Skeletal muscle tissue (tissue), 4 donors: ENCODE results near the gene CTNNA3. TPM values are rescaled to one million over a fixed set of nuclear protein-coding genes. Genes with fewer than 3 reads are reported as not detected.
"Not testable (repeated sequence)": the region's sequence is repeated elsewhere in the genome, so short reads cannot be mapped to it uniquely, and the experiment has no call there.

ENCODE experiments used
- H3K27ac ChIP-seq: one replicate; pipeline ENCODE4 v1.7.0; 2013; ENCODE audit warnings: mild to moderate bottlenecking, low read depth, low read length, inconsistent platforms
- H3K27me3 ChIP-seq, 3 donors: one replicate each; pipeline ENCODE4 v1.7.0; 2013; ENCODE audit warnings: low read length in 3 of 3; ENCODE audit not compliant: control insufficient read depth in 3 of 3, insufficient read depth in 3 of 3
- H3K36me3 ChIP-seq, 3 donors: one replicate each; pipeline ENCODE4 v1.7.0; 2013; ENCODE audit warnings: low read length in 3 of 3; ENCODE audit not compliant: control insufficient read depth in 3 of 3, insufficient read depth in 3 of 3
- H3K4me1 ChIP-seq, 3 donors: one replicate each; pipeline ENCODE4 v1.7.0; 2013; ENCODE audit warnings: low read length in 3 of 3, mild to moderate bottlenecking in 3 of 3; ENCODE audit not compliant: control insufficient read depth in 3 of 3, insufficient read depth in 3 of 3
- H3K4me3 ChIP-seq, 3 donors: one replicate each; pipeline ENCODE4 v1.7.0; 2013; ENCODE audit warnings: low read length in 3 of 3
- H3K9ac ChIP-seq, 3 donors: one replicate each; pipeline ENCODE4 v1.7.0; 2013; ENCODE audit warnings: low read length in 3 of 3, mild to moderate bottlenecking in 3 of 3, moderate library complexity in 2 of 3, low read depth in 1 of 3
- H3K9me3 ChIP-seq, 3 donors: one replicate each; pipeline ENCODE4 v1.7.0; 2013; ENCODE audit warnings: low read length in 3 of 3; ENCODE audit not compliant: control insufficient read depth in 3 of 3
- total RNA-seq: library from RNA; depleted of rRNA; stranded (reverse); fragments of >200 nt; gene quantifications from one replicate; pipeline ENCODE4 v1.2.3, GENCODE V29; 2014
- donor health status: Osteomylitis.

Gene CTNNA3
- total RNA-seq, 1 donor from 2014 or later: 24.0 TPM

DNA sequence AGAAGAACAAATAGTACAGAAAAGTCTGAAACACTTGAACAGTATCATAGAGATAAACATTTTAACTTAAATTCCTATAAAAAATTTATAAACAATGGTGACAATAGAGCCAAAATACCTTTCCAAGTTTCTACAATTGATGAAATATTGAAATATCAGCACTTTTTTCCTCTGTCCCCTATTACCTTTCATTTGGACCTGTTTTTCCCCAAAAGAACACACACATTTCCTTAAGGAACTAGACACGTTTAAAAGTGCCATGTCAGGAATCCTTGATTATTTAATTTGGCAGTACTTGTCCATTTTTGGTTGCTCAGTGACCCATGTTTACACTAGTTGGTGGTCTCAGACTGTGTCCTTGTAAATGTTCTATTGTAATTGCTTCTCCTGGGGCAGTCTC is 162.6 kb downstream of the CTNNA3 start:
- no peak overlapping the region for H3K4me3 ChIP-seq
- H3K27me3 ChIP-seq: no peaks in the 10 kb centered on the region
- H3K27ac ChIP-seq: no peak overlapping the region
- H3K9me3 ChIP-seq: no peaks in the 10 kb centered on the region
- H3K4me1 ChIP-seq: no peaks in the 10 kb centered on the region
- no peak overlapping the region for H3K9ac ChIP-seq
- H3K36me3 ChIP-seq: no peaks in the 10 kb centered on the region

DNA sequence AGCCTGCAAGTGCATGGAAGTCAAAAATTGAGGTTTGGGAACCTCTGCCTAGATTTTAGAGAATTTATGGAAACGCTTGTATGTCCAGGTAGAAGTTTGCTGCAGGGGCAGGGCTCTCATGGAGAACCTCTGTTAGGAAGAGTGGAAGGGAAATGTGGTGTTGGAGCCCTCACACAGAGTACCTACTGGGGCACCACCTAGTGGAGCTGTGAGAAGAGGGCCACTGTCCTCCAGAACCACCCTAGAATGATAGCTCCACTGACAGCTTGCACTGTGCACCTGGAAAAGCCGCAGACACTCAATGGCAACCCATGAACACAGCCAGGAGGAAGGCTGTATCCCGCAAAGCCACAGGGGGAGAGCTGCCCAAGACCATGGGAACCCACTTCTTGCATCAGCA is 165.0 kb downstream of the CTNNA3 start:
- H3K9ac ChIP-seq, H3K9me3 ChIP-seq, H3K4me3 ChIP-seq, H3K36me3 ChIP-seq, H3K27me3 ChIP-seq, H3K27ac ChIP-seq, H3K4me1 ChIP-seq: not testable (repeated sequence)

DNA sequence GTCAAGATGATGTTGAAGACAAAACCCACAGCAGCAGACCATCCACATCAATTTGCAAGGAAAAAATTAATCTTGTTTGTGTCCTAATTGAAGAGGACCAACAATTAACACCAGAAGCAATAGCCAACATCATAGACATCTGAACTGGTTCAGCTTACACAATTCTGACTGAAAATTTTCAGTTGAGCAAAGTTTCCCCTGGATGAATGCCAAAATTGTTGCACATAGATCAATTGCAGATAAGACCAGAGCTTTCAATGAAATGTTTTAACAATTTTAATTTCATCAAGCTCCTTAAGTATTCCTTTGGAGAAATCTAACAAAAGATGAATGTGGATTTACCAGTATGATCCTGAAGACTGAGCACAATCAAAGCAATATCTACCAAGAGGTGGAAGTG is 168.6 kb downstream of the CTNNA3 start:
- no peaks in the 10 kb centered on the region for H3K4me1 ChIP-seq
- no peaks in the 10 kb centered on the region for H3K36me3 ChIP-seq
- H3K4me3 ChIP-seq: no peak overlapping the region
- no peak overlapping the region for H3K9ac ChIP-seq
- no peaks in the 10 kb centered on the region for H3K9me3 ChIP-seq
- H3K27me3 ChIP-seq: no peaks in the 10 kb centered on the region
- no peak overlapping the region for H3K27ac ChIP-seq

DNA sequence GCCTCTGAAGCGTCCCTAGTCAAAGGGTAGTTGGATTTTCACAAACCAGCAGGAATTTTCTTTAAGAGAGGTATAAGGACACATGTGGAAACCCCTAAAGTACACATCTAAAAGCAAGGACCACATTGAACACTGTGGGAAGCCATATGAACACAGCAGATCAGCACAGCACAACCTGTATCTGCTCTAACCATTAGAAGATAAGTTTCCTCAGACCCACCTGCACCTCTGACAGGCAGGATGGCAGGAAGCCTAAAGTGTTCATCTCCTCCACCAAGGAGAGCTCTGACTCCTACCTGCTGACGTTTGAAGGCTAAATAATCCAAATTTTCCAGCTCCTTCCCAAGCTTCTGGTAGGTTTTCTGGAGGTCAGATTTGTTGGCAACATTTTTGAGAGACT is 174.4 kb downstream of the CTNNA3 start:
- no peak overlapping the region for H3K9ac ChIP-seq
- H3K27me3 ChIP-seq: no peaks in the 10 kb centered on the region
- no peaks in the 10 kb centered on the region for H3K9me3 ChIP-seq
- no peak overlapping the region for H3K27ac ChIP-seq
- no peaks in the 10 kb centered on the region for H3K36me3 ChIP-seq
- H3K4me1 ChIP-seq: no peaks in the 10 kb centered on the region
- no peak overlapping the region for H3K4me3 ChIP-seq

DNA sequence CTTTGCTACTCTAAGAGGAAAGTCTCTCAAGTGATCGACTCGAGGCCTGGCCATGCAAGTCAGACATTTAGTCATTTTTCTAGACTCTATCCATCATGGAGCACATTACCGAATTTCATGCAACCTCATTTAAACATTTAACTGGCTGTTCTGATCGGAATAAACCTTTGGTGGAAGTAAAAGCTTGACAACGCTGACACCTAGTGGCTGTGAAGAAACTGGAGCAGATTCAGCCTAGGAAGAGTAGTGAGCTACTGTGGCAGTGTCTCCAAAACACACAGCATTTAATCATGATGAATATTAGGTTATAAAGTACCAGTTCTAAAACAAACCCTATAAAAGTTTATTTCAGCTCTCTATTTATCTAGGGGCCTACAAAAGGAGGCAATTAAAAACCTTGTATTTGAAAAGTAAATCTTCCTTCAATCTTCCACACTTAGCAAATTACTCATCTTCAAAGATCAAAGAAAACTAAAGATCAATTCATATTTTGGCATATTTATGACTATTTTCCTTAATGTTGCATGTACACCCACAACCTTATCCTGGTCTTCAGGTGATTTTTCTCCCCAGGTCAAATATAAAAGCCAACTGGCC is 175.0 kb downstream of the CTNNA3 start:
- H3K9ac ChIP-seq: no peak overlapping the region
- no peak overlapping the region for H3K27ac ChIP-seq

DNA sequence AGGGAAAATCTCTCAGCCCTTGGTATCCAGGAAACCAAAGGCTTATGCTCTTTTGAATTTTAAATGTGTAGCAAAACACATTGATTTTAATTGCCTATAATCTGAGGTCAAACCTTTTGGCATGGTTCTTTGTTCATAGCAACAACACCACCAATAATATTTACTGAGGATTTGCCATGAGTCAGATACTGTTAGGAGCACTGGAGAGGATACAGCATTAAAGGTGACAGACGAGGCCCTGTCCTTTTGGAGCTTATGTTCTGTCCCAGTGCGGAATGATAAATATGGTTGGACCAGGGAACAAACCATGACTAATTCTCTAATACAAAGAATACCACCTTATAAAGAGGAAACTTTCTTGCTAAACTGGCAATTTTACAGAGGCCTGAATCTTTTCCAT is 176.6 kb downstream of the CTNNA3 start:
- Histone ChIP-seq H3K36me3 (no peaks in the 10 kb centered on the region), H3K27me3 (no peaks in the 10 kb centered on the region), H3K4me3 (no peak overlapping the region), H3K27ac (no peak overlapping the region), H3K9ac (no peak overlapping the region), H3K4me1 (no peaks in the 10 kb centered on the region), H3K9me3 (no peaks in the 10 kb centered on the region)

More for the DNA sequence above, 175.0 kb downstream of the CTNNA3 start:
- Histone ChIP-seq H3K36me3 (no peaks in the 10 kb centered on the region), H3K4me1 (no peaks in the 10 kb centered on the region), H3K4me3 (no peak overlapping the region), H3K27me3 (no peaks in the 10 kb centered on the region), H3K9me3 (no peaks in the 10 kb centered on the region)

DNA sequence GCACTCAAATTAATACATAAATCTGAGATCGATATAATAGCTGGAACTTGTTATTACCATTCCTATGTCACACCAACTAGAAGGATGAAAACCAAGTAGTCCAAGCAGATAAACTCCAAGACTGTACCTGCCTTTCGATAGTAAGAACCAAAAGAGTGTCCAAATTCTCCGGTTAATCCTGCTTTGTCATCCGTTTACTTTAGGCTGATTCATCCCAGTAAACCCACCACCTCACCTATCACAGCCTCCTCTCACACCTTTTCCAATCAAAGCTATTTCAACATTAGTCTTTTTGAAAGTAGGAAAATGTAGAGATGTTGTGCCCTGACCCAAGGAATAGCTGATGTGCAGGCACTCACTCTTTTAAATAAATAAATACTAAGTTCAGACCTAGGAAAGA is 177.2 kb downstream of the CTNNA3 start:
- no peaks in the 10 kb centered on the region for H3K4me1 ChIP-seq
- no peaks in the 10 kb centered on the region for H3K9me3 ChIP-seq
- H3K9ac ChIP-seq: no peak overlapping the region
- H3K4me3 ChIP-seq: no peak overlapping the region
- no peak overlapping the region for H3K27ac ChIP-seq
- no peaks in the 10 kb centered on the region for H3K36me3 ChIP-seq
- H3K27me3 ChIP-seq: no peaks in the 10 kb centered on the region

DNA sequence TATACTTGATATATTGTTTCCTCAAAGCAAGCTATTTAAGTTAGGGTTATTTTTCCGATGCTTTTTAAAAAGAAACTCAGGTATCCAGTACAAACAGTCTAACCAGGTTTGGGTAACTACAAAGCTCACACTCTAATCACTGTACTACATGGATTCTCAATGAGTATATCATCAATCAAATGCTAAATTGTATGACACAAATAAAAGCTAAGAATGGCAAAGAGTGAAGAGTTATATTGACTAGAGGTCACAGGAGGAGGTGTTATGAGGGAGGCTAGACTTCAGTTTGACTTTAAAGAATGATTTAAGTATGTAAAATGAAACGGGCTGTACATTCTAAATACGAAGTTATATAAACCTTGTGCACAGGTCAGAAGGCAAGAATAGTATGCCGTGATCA is 178.0 kb downstream of the CTNNA3 start:
- Histone ChIP-seq H3K4me1 (no peaks in the 10 kb centered on the region), H3K9me3 (no peaks in the 10 kb centered on the region), H3K4me3 (no peak overlapping the region), H3K27me3 (no peaks in the 10 kb centered on the region), H3K9ac (no peak overlapping the region), H3K27ac (no peak overlapping the region), H3K36me3 (no peaks in the 10 kb centered on the region)

DNA sequence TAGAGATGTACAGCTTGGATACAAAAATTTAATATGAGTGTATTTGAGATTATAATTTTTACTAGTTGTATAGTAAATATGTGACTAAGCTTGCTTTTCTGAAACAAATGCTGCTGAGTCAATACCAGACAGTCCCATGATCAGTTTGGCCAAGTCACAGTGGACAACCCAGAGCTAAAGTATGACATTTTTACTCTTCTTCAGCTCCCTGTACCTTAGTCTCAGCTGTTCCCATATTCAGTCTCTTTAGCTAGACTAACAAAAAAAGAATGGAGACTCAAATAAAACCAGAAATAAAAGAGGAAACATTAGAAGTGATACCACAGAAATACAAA is 189.3 kb downstream of the CTNNA3 start:
- H3K9ac ChIP-seq: no peak overlapping the region
- no peaks in the 10 kb centered on the region for H3K36me3 ChIP-seq
- no peak overlapping the region for H3K27ac ChIP-seq
- H3K27me3 ChIP-seq: no peaks in the 10 kb centered on the region
- H3K4me1 ChIP-seq: peaks cover 0 to 3% (median 0%) of the 10 kb centered on the region in 3 donors
- no peaks in the 10 kb centered on the region for H3K9me3 ChIP-seq
- H3K4me3 ChIP-seq: no peak overlapping the region

DNA sequence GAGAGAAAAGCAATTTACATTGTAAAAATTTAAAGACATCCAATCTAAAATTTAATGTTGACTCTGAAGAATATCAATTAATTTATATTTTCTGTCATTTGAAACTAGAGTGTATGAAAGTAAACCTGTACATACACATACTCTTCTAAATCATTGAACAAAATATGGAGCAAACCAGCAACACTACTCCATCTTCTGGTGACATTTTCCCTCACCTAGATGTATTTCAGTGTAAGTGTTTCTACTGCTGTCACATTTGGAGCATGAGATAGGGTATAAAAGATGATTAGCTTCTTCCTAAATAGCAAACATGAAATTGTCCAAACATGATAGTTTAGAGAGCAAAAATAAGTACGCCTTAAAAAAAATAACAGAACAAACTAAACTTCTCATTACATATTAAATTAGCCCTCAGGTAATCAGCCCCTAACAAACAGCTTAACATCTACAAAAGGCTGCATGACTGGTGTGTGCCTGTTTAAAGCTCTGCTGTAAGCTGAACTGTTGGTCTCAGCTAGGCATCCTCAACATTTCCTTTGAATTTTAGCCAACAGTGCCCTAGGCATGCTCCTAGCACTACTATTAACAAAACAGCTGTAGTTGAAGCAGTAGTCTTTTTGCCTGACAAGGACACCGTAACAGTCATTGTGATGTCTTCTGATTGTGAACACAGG is 189.8 kb downstream of the CTNNA3 start:
- Histone ChIP-seq H3K9ac (no peak overlapping the region), H3K27ac (no peak overlapping the region), H3K27me3 (no peaks in the 10 kb centered on the region), H3K36me3 (no peaks in the 10 kb centered on the region), H3K4me1 (peaks cover 0 to 3% (median 0%) of the 10 kb centered on the region in 3 donors), H3K9me3 (no peaks in the 10 kb centered on the region), H3K4me3 (no peak overlapping the region)
